GM12865 (cell line): ENCODE data around the gene TEX53.

Source experiments
- DNase-seq: peaks from one replicate; pipeline ENCODE4 v3.0.0; 2010; ENCODE audit warnings: low read depth
- H3K4me3 ChIP-seq: 2 replicates; pipeline ENCODE4 v1.5.1; 2011; ENCODE audit warnings: mild to moderate bottlenecking, low read depth, low read length, control low read depth
- CTCF ChIP-seq: IDR thresholded peaks from 2 replicates; pipeline ENCODE4 v1.5.1; 2011; ENCODE audit warnings: low read length, control low read depth, low read depth, inconsistent platforms; ENCODE audit not compliant: insufficient read depth; ENCODE audit errors: missing control alignments

The TEX53 gene

GRCh38 chr9:114694146-114694545 lies 36.5 kb upstream of the TEX53 start:
- TF ChIP-seq CTCF, result no peak
- no peak for DNase-seq
- H3K4me3 ChIP-seq, result no peak overlapping the region

GRCh38 chr9:114693248-114693855 lies 35.7 kb upstream of the TEX53 start:
- no peak for DNase-seq
- no peak overlapping the region for H3K4me3 ChIP-seq
- TF ChIP-seq CTCF, result no peak

- no peak for DNase-seq
- H3K4me3 ChIP-seq, result no peak overlapping the region
- no peak for TF ChIP-seq CTCF
Observed at GRCh38 chr9:114691956-114692295, 34.3 kb upstream of the TEX53 start.

- TF ChIP-seq CTCF, result no peak
- peak; percentile 82 for DNase-seq
- H3K4me3 ChIP-seq, result no peak overlapping the region
Observed at GRCh38 chr9:114691046-114691955, 33.7 kb upstream of the TEX53 start.

- no peak for TF ChIP-seq CTCF
- no peak for DNase-seq
Observed at GRCh38 chr9:114690308-114690707, 32.7 kb upstream of the TEX53 start.

GRCh38 chr9:114689813-114690212 lies 32.2 kb upstream of the TEX53 start:
- H3K4me3 ChIP-seq, result no peak overlapping the region
- no peak for DNase-seq
- no peak for TF ChIP-seq CTCF

More at GRCh38 chr9:114690308-114690707, 32.7 kb upstream of the TEX53 start:
- H3K4me3 ChIP-seq, result no peak overlapping the region
